ENCODE results near the gene DENND5B.
"Not testable (repeated sequence)": the region's sequence is repeated elsewhere in the genome, so short reads cannot be mapped to it uniquely, and the experiment has no call there.

The DENND5B gene

GRCh38 chr12:31590642-31591379, at the start of gene DENND5B:
DENND5B (minus strand) TSS chr12:31591136; CDS start chr12:31590832, 304 bp downstream.
- peak; percentile 76 for DNase-seq (ENCODE audit: low spot score)

- DNase-seq (ENCODE audit: low spot score), result no peak
Observed at GRCh38 chr12:31634620-31635019, 43.7 kb upstream of the DENND5B start.

GRCh38 chr12:31633464-31633863, 42.5 kb upstream of the DENND5B start:
- DNase-seq (ENCODE audit: low spot score), result no peak

- DNase-seq (ENCODE audit: low spot score), result no peak
Observed at GRCh38 chr12:31631809-31632208, 40.9 kb upstream of the DENND5B start.

- no peak for DNase-seq (ENCODE audit: low spot score)
Observed at GRCh38 chr12:31631023-31631724, 40.2 kb upstream of the DENND5B start.

GRCh38 chr12:31629756-31630732, 39.1 kb upstream of the DENND5B start:
- DNase-seq (ENCODE audit: low spot score), result no peak

- DNase-seq (ENCODE audit: low spot score), result no peak
Observed at GRCh38 chr12:31627456-31628054, 36.6 kb upstream of the DENND5B start.

- DNase-seq (ENCODE audit: low spot score), result no peak
Observed at GRCh38 chr12:31626270-31626995, 35.5 kb upstream of the DENND5B start.

- no peak for DNase-seq (ENCODE audit: low spot score)
Observed at GRCh38 chr12:31622038-31622437, 31.1 kb upstream of the DENND5B start.

- DNase-seq (ENCODE audit: low spot score), result peak; percentile 67
Observed at GRCh38 chr12:31620311-31620710, 29.4 kb upstream of the DENND5B start.

- DNase-seq (ENCODE audit: low spot score), result no peak
Observed at GRCh38 chr12:31618228-31619025, 27.5 kb upstream of the DENND5B start.

- no peak for DNase-seq (ENCODE audit: low spot score)
Observed at GRCh38 chr12:31612819-31613218, 21.9 kb upstream of the DENND5B start.

GRCh38 chr12:31608299-31608698, 17.4 kb upstream of the DENND5B start:
- DNase-seq (ENCODE audit: low spot score), result not testable (repeated sequence)

- no peak for DNase-seq (ENCODE audit: low spot score)
Observed at GRCh38 chr12:31605531-31605930, 14.6 kb upstream of the DENND5B start.

- no peak for DNase-seq (ENCODE audit: low spot score)
Observed at GRCh38 chr12:31603546-31604009, 12.6 kb upstream of the DENND5B start.

- DNase-seq (ENCODE audit: low spot score), result no peak
Observed at GRCh38 chr12:31600750-31601149, 9.8 kb upstream of the DENND5B start.

GRCh38 chr12:31600252-31600651, 9.3 kb upstream of the DENND5B start:
- no peak for DNase-seq (ENCODE audit: low spot score)

- DNase-seq (ENCODE audit: low spot score), result no peak
Observed at GRCh38 chr12:31599053-31599452, 8.1 kb upstream of the DENND5B start.

- no peak for DNase-seq (ENCODE audit: low spot score)
Observed at GRCh38 chr12:31597066-31597465, 6.1 kb upstream of the DENND5B start.

GRCh38 chr12:31594681-31595080, 3.7 kb upstream of the DENND5B start:
- DNase-seq (ENCODE audit: low spot score), result no peak
